OCI-LY3 (cell line): ENCODE data around the gene ANKEF1.

ENCODE experiments used
- H2AFZ ChIP-seq: fragments of 200-600, 300-600 bp; shearing (Covaris generic); 2 replicates; pipeline ENCODE4 v1.6.0; 2014; ENCODE audit warnings: antibody characterized with exemption, low read depth, low read length
- H3K27ac ChIP-seq: fragments of 200-600, 300-600 bp; sonication (generic); 2 replicates; pipeline ENCODE4 v1.5.1; 2014; ENCODE audit warnings: mild to moderate bottlenecking, low read length, moderate library complexity, mixed read lengths
- H3K27me3 ChIP-seq: fragments of 200-600, 300-600 bp; sonication (generic); 2 replicates; pipeline ENCODE4 v1.6.1; 2014; ENCODE audit warnings: low read depth, low read length, mixed read lengths
- H3K36me3 ChIP-seq: fragments of 200-600, 300-600 bp; sonication (generic); replicated peaks from 2 replicates; pipeline ENCODE3; 2014; ENCODE audit warnings: low read depth, low read length, mixed read lengths
- H3K4me1 ChIP-seq: fragments of 300-600, 200-600 bp; sonication (generic); 2 replicates; pipeline ENCODE4 v1.6.1; 2014; ENCODE audit warnings: low read length, mixed read lengths
- H3K4me2 ChIP-seq: fragments of 200-600, 300-600 bp; sonication (generic); 2 replicates; pipeline ENCODE4 v1.6.1; 2014; ENCODE audit warnings: low read length, mixed read lengths
- H3K4me3 ChIP-seq: fragments of 300-600, 200-600 bp; sonication (generic); 2 replicates; pipeline ENCODE4 v1.5.1; 2014; ENCODE audit warnings: antibody characterized with exemption, mild to moderate bottlenecking, low read length, moderate library complexity
- H3K79me2 ChIP-seq: fragments of 300-600, 200-600 bp; shearing (Covaris generic); 2 replicates; pipeline ENCODE4 v1.6.1; 2014; ENCODE audit warnings: mild to moderate bottlenecking, low read length, mixed read lengths
- H3K9ac ChIP-seq: fragments of 300-600, 200-600 bp; shearing (Covaris generic); 2 replicates; pipeline ENCODE4 v1.6.0; 2014; ENCODE audit warnings: mild to moderate bottlenecking, low read length, moderate library complexity
- H3K9me3 ChIP-seq: fragments of 200-600, 300-600 bp; shearing (Covaris generic); 2 replicates; pipeline ENCODE4 v1.6.1; 2014; ENCODE audit warnings: low read length, mixed read lengths; ENCODE audit not compliant: insufficient read depth
- H4K20me1 ChIP-seq: fragments of 200-600, 300-600 bp; sonication (generic); 2 replicates; pipeline ENCODE4 v1.6.1; 2016; ENCODE audit warnings: low read length, mixed read lengths; ENCODE audit not compliant: insufficient read depth
- CTCF ChIP-seq: fragments of 200-600, 300-600 bp; sonication (generic); IDR thresholded peaks from 2 replicates; pipeline ENCODE4 v1.5.1; 2014; ENCODE audit warnings: antibody characterized with exemption, low read length, low read depth
- EZH2phosphoT487 ChIP-seq: fragments of 200-600 bp; shearing (Covaris generic); IDR thresholded peaks from 2 replicates; pipeline ENCODE4 v1.6.1; 2018; ENCODE audit warnings: antibody characterized with exemption, mixed run types, low read depth

ANKEF1 gene

GRCh38 chr20:10089871-10090587 lies 55.2 kb downstream of the ANKEF1 start:
- Histone ChIP-seq H3K36me3 (no peaks in the 10 kb centered on the region), H3K27me3 (peaks cover 58% of the 10 kb centered on the region)

DNA sequence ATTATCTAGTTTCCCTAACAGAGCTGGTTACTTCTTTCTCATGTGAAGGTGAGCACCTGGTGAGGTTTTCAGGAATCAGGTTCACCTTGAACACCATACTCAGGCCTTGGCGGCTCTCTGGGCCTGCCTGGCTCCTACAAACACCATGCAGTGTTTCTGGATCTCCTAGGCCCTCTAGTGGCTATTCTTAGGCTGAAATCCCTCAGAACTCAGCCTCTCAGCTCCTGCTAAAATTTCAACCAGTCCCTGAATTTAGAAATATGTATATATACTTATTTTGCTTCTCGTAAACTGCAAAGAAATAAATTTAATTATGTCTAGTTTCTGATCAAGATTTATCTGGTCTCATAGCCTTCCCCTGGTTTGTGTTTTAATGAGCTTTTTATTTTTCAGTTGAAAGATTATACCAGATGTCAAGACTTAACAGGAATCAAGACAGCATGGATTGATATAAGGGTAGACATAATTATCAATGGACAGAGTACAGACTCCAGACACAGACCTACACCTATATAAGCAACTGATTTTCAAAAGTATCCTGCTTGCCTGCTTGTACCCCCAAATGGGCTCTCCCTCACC lies 55.9 kb downstream of the ANKEF1 start:
- no peak overlapping the region for H3K4me2 ChIP-seq
- TF ChIP-seq EZH2phosphoT487 (no peak), CTCF (peak; percentile 74)
- peaks cover 52% of the 10 kb centered on the region for H3K27me3 ChIP-seq
- no peaks in the 10 kb centered on the region for H3K4me1 ChIP-seq
- H3K4me3 ChIP-seq, result no peak overlapping the region
- no peaks in the 10 kb centered on the region for H3K36me3 ChIP-seq
- no peaks in the 10 kb centered on the region for H4K20me1 ChIP-seq
- no peaks in the 10 kb centered on the region for H3K79me2 ChIP-seq
- no peak overlapping the region for H2AFZ ChIP-seq
- no peaks in the 10 kb centered on the region for H3K9me3 ChIP-seq
- H3K9ac ChIP-seq, result no peak overlapping the region
- no peak overlapping the region for H3K27ac ChIP-seq

More at GRCh38 chr20:10089871-10090587, 55.2 kb downstream of the ANKEF1 start:
- H3K4me2 ChIP-seq, result no peak overlapping the region
- H3K9me3 ChIP-seq, result no peaks in the 10 kb centered on the region
- no peaks in the 10 kb centered on the region for H3K79me2 ChIP-seq
- no peak overlapping the region for H3K27ac ChIP-seq
- H3K9ac ChIP-seq, result no peak overlapping the region
- H2AFZ ChIP-seq, result no peak overlapping the region
- H3K4me1 ChIP-seq, result no peaks in the 10 kb centered on the region
- no peaks in the 10 kb centered on the region for H4K20me1 ChIP-seq
- TF ChIP-seq CTCF, result no peak
- H3K4me3 ChIP-seq, result no peak overlapping the region

GRCh38 chr20:10093087-10093591 lies 58.4 kb downstream of the ANKEF1 start:
- Histone ChIP-seq H3K27ac (no peak overlapping the region), H3K9me3 (no peaks in the 10 kb centered on the region), H3K4me1 (no peaks in the 10 kb centered on the region), H3K4me2 (no peak overlapping the region), H4K20me1 (no peaks in the 10 kb centered on the region), H3K9ac (no peak overlapping the region), H3K4me3 (no peak overlapping the region), H3K27me3 (peaks cover 39% of the 10 kb centered on the region), H2AFZ (no peak overlapping the region), H3K36me3 (no peaks in the 10 kb centered on the region), H3K79me2 (no peaks in the 10 kb centered on the region)
- TF ChIP-seq CTCF (no peak), EZH2phosphoT487 (no peak)

GRCh38 chr20:10094566-10095173 lies 59.9 kb downstream of the ANKEF1 start:
- TF ChIP-seq CTCF, result peak; percentile 15; the same call in 1 of the 2 replicates
- TF ChIP-seq EZH2phosphoT487, result no peak
- Histone ChIP-seq H3K79me2 (no peaks in the 10 kb centered on the region), H3K4me2 (no peak overlapping the region), H3K36me3 (no peaks in the 10 kb centered on the region), H3K4me3 (no peak overlapping the region), H3K27ac (no peak overlapping the region), H3K4me1 (no peaks in the 10 kb centered on the region), H3K27me3 (peaks cover 39% of the 10 kb centered on the region), H2AFZ (no peak overlapping the region), H4K20me1 (no peaks in the 10 kb centered on the region), H3K9ac (no peak overlapping the region), H3K9me3 (no peaks in the 10 kb centered on the region)
